Urothelium cell line (cell line): ENCODE measurements around the gene FAM83D.
"Not testable (repeated sequence)": the region's sequence is repeated elsewhere in the genome, so short reads cannot be mapped to it uniquely, and the experiment has no call there.

Experiments
- DNase-seq: peaks from one replicate; pipeline ENCODE4 v3.0.0; 2011; ENCODE audit warnings: low spot score, mixed read lengths
- FAIRE-seq: peaks from 2 replicates; lab custom pipeline; 2011; peaks lifted over from hg19 to GRCh38; lab: Jason Lieb, UNC

FAM83D gene

GRCh38 chr20:38932457-38933120 lies 6.4 kb downstream of the FAM83D start:
- no peak for FAIRE-seq
- DNase-seq, result no peak

- FAIRE-seq (no peak), DNase-seq (no peak)
Observed at GRCh38 chr20:38934530-38934929, 8.3 kb downstream of the FAM83D start.

- DNase-seq (no peak), FAIRE-seq (no peak)
Observed at GRCh38 chr20:38935285-38935684, 9.1 kb downstream of the FAM83D start.

GRCh38 chr20:38935967-38936407 lies 9.8 kb downstream of the FAM83D start:
- no peak for FAIRE-seq

GRCh38 chr20:38937000-38937399 lies 10.8 kb downstream of the FAM83D start:
- DNase-seq, result no peak
- no peak for FAIRE-seq

More at GRCh38 chr20:38935967-38936407, 9.8 kb downstream of the FAM83D start:
- no peak for DNase-seq

- no peak for FAIRE-seq
- no peak for DNase-seq
Observed at GRCh38 chr20:38937978-38938473, 11.8 kb downstream of the FAM83D start.

GRCh38 chr20:38939686-38940085 lies 13.5 kb downstream of the FAM83D start:
- FAIRE-seq (no peak), DNase-seq (no peak)

- DNase-seq (no peak), FAIRE-seq (no peak)
Observed at GRCh38 chr20:38940644-38941043, 14.4 kb downstream of the FAM83D start.

- DNase-seq (no peak), FAIRE-seq (no peak)
Observed at GRCh38 chr20:38941726-38942389, 15.6 kb downstream of the FAM83D start.

GRCh38 chr20:38945012-38945411 lies 18.8 kb downstream of the FAM83D start:
- FAIRE-seq (no peak), DNase-seq (no peak)

- FAIRE-seq (no peak), DNase-seq (no peak)
Observed at GRCh38 chr20:38946836-38947235, 20.6 kb downstream of the FAM83D start.

GRCh38 chr20:38947931-38948362 lies 21.7 kb downstream of the FAM83D start:
- no peak for FAIRE-seq
- no peak for DNase-seq

GRCh38 chr20:38950254-38950653 lies 24.0 kb downstream of the FAM83D start:
- no peak for FAIRE-seq
- DNase-seq, result no peak

GRCh38 chr20:38951611-38952010 lies 25.4 kb downstream of the FAM83D start:
- DNase-seq (no peak), FAIRE-seq (no peak)

- FAIRE-seq (no peak), DNase-seq (no peak)
Observed at GRCh38 chr20:38952153-38952552, 25.9 kb downstream of the FAM83D start.

- no peak for DNase-seq
- no peak for FAIRE-seq
Observed at GRCh38 chr20:38953630-38954340, 27.6 kb downstream of the FAM83D start.

- no peak for DNase-seq
- no peak for FAIRE-seq
Observed at GRCh38 chr20:38957235-38957876, 31.1 kb downstream of the FAM83D start.

- FAIRE-seq (no peak), DNase-seq (no peak)
Observed at GRCh38 chr20:38957915-38958485, 31.8 kb downstream of the FAM83D start.

GRCh38 chr20:38960187-38960687 lies 34.0 kb downstream of the FAM83D start:
- DNase-seq, FAIRE-seq: not testable (repeated sequence)

GRCh38 chr20:38961530-38962043 lies 35.4 kb downstream of the FAM83D start:
- FAIRE-seq, result no peak
- peak; percentile 21 for DNase-seq
